Lower leg skin (tissue), 3 donors: ENCODE results near the gene XAGE3.
"Not testable (repeated sequence)": the region's sequence is repeated elsewhere in the genome, so short reads cannot be mapped to it uniquely, and the experiment has no call there.

Experiments used
- CTCF ChIP-seq, 3 donors: fragments of 450-650 bp; IDR thresholded peaks; one replicate each; pipeline ENCODE4 v1.5.1; 2016; ENCODE audit warnings: antibody characterized with exemption in 3 of 3, mild to moderate bottlenecking in 3 of 3, moderate library complexity in 2 of 3
- POLR2A ChIP-seq, 2 donors: fragments of 450-650 bp; IDR thresholded peaks; one replicate each; pipeline ENCODE4 v1.6.1; 2016 to 2017; ENCODE audit warnings: antibody characterized with exemption in 2 of 2, mild to moderate bottlenecking in 1 of 2, moderate library complexity in 1 of 2

- TF ChIP-seq CTCF, POLR2A (IDR thresholded peaks at IDR 0.05): not testable (repeated sequence)
These were observed 20.2 kb upstream of the XAGE3 start for GRCh38 chrX:52888090-52888489.
